ENCODE results near the gene PTGR2.
"Not testable (repeated sequence)": the region's sequence is repeated elsewhere in the genome, so short reads cannot be mapped to it uniquely, and the experiment has no call there.

Gene PTGR2

DNA sequence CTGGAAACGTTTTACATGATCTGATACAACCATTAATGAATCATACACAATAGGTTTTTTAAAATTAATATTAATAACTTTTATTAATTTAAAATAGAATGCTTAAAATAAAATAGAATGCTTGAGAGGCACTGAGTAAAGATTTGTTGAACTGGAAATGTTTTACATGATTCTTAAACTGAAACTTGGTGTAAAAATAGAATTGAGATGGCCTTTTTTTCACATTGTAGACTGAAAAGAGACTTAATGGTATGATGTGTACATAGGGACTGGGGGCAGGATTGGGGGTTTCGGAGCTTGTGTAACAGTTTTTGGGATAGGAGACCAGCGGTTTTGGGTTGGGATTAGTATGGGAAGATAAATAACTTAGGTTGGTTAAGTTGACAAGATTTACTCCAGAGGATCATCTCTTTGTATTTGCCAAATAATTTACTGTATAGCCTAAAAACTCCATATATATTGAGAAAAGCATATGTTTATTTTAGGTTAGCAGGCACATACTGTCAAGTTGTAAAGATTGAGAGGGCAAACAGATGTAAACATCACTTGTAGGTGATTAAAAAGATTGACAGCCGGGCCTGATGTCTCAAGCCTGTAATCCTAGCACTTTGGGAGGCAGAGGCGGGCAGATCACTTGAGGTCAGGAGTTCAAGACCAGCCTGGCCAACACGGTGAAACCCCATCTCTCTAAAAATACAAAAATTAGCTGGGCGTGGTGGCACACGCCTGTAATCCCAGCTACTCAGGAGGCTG lies 33.0 kb downstream of the PTGR2 start:
- no peaks in the 10 kb centered on the region for H3K36me3 ChIP-seq (ENCODE audit: control insufficient read depth, insufficient read depth, low read length)
- H3K4me1 ChIP-seq (ENCODE audit: control insufficient read depth, insufficient read depth, low read length, poor library complexity, severe bottlenecking), result peaks cover 16% of the 10 kb centered on the region
- H3K27me3 ChIP-seq (replicated peaks; ENCODE audit: control insufficient read depth, insufficient read depth, low read length, poor library complexity, severe bottlenecking), result no peaks in the 10 kb centered on the region
- no peaks in the 10 kb centered on the region for H3K9me3 ChIP-seq (ENCODE audit: control insufficient read depth, low read length)
- DNase-seq, result no peak
- H3K4me3 ChIP-seq (ENCODE audit: insufficient read depth, low read depth, low read length, poor library complexity, severe bottlenecking), result no peak overlapping the region
- H3K27ac ChIP-seq (ENCODE audit: insufficient read depth, low read length, poor library complexity, severe bottlenecking), result no peak overlapping the region

DNA sequence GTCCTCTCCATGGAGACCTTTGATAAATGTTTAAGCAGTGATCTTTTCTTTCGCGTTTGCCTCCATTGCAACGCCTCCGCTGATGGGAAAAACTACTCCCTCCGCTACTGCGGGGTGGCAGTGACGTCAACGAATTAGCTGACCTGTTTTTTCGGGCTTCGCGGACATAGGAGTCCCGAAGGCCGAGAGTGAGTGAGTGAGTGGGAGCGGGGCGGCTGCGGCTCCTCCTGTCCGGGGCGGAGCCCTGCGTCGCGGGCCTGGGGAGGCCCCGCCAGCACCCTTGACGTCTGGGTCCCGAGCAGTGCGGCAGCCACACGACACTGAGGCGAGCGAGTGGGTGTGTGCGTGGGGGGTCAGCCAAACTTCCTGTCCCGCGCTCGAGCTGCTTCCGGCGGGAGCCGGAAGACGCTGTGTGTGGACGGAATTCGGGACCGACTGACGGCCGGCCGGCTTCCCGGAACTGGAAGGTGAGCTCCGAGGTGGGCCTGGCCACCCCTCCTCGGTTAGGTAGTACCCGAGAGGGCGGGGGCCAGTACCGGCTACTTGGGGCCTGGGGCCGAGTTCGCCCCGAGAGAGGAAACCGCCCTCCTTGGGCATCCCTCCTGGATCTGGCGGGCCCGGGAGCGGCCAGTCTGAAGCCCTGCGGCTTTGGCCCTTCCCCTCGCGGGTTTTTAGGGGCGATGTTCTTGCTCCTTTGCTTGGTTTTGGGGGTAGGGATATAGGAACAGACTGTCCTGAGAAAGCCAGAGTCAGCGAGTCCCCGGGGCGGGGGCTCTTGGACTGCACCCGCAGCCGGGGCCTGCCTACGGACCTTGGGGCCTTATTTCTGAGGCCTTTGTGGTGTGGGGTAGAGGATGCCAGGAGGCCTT lies 35.1 kb downstream of the PTGR2 start, which contains the start of gene ZNF410:
ZNF410 (plus strand) TSS at position 411 of the 869 bp plus-strand sequence. CDS start 5,317 bp downstream, outside the sequence.
- peaks cover 16% of the 10 kb centered on the region for H3K4me1 ChIP-seq (ENCODE audit: control insufficient read depth, insufficient read depth, low read length, poor library complexity, severe bottlenecking)
- H3K27me3 ChIP-seq (replicated peaks; ENCODE audit: control insufficient read depth, insufficient read depth, low read length, poor library complexity, severe bottlenecking), result no peaks in the 10 kb centered on the region
- peak; percentile 81 to 83 (median 82) for DNase-seq
- peak within 1 kb of the TSS; percentile 64 for H3K4me3 ChIP-seq (ENCODE audit: insufficient read depth, low read depth, low read length, poor library complexity, severe bottlenecking)
- H3K36me3 ChIP-seq (ENCODE audit: control insufficient read depth, insufficient read depth, low read length), result peaks cover 2% of the 10 kb centered on the region
- no peaks in the 10 kb centered on the region for H3K9me3 ChIP-seq (ENCODE audit: control insufficient read depth, low read length)
- H3K27ac ChIP-seq (ENCODE audit: insufficient read depth, low read length, poor library complexity, severe bottlenecking), result peak within 1 kb of the TSS; percentile 91

DNA sequence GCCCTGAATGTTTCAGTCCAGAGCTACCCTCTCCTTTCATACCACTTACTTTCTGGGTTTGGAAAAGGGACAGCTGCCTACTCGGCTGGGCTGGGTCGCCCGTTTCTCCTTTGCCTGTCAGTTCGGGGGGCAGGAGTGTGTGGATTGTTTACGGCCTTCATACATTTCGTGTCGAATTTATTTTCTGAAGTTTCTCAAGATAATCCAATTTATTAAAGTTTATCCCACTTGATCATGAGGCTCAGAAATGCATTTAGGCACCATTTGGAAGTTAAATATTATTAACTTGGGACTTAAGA lies 35.6 kb downstream of the PTGR2 start:
- H3K4me1 ChIP-seq (ENCODE audit: control insufficient read depth, insufficient read depth, low read length, poor library complexity, severe bottlenecking), result peaks cover 16% of the 10 kb centered on the region
- H3K27ac ChIP-seq (ENCODE audit: insufficient read depth, low read length, poor library complexity, severe bottlenecking), result peak overlapping the region; percentile 91
- peaks cover 5% of the 10 kb centered on the region for H3K36me3 ChIP-seq (ENCODE audit: control insufficient read depth, insufficient read depth, low read length)
- no peak for DNase-seq
- H3K9me3 ChIP-seq (ENCODE audit: control insufficient read depth, low read length), result no peaks in the 10 kb centered on the region
- no peaks in the 10 kb centered on the region for H3K27me3 ChIP-seq (replicated peaks; ENCODE audit: control insufficient read depth, insufficient read depth, low read length, poor library complexity, severe bottlenecking)
- H3K4me3 ChIP-seq (ENCODE audit: insufficient read depth, low read depth, low read length, poor library complexity, severe bottlenecking), result peak overlapping the region; percentile 64

DNA sequence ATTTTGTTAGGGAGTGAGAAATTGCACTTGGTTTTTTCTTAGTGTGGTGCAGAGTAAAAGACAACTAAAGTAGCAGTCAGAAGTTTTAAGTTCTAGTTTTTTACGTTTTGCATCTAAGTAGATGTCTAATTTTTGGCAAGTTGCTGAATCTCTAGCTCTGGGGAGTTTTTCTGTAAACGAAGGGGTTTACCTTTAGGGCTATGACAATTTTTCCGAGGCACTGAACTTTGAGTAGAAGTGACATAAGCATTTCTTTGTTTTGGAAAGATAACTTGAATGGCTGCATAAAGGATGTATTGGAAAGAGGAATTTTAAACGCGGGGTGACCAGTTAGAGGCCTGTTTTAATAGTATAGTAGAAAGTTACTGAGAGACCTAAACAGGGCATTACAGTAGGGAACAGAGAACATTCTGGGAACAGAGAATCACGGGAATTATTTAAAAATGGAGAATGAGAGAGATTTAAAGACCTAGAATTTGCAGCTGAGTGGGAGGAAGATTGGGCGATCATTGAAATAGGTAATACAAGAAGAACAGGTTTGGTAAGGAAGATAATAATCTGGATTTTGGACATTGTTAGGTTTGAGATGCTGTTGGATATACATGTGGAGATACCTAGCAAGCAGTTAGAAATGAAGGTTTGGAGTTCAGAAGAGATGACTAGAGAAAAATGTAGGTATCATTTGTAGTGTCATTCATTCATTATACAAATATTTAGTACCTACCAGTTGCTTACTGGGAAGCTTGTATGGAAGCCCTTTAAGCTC lies 36.2 kb downstream of the PTGR2 start:
- peaks cover 16% of the 10 kb centered on the region for H3K4me1 ChIP-seq (ENCODE audit: control insufficient read depth, insufficient read depth, low read length, poor library complexity, severe bottlenecking)
- no peak for DNase-seq
- H3K4me3 ChIP-seq (ENCODE audit: insufficient read depth, low read depth, low read length, poor library complexity, severe bottlenecking), result peak overlapping the region; percentile 64

DNA sequence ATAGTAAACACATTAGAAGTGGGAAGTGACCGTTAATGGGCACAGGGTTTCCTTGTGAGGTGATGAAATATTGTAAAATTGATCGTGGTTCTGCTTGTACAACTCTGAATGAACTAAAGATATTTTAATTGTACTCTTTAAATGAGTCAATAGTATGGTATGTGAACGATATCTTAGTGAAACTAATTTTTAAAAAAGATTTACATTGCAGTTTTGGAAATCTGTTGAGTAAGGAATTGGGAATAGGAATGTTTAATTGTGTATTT lies 36.8 kb downstream of the PTGR2 start:
- H3K36me3 ChIP-seq (ENCODE audit: control insufficient read depth, insufficient read depth, low read length), result peaks cover 10% of the 10 kb centered on the region
- H3K4me1 ChIP-seq (ENCODE audit: control insufficient read depth, insufficient read depth, low read length, poor library complexity, severe bottlenecking), result peaks cover 16% of the 10 kb centered on the region
- H3K27ac ChIP-seq (ENCODE audit: insufficient read depth, low read length, poor library complexity, severe bottlenecking), result peak overlapping the region; percentile 91
- no peaks in the 10 kb centered on the region for H3K9me3 ChIP-seq (ENCODE audit: control insufficient read depth, low read length)
- H3K4me3 ChIP-seq (ENCODE audit: insufficient read depth, low read depth, low read length, poor library complexity, severe bottlenecking), result peak overlapping the region; percentile 2
- H3K27me3 ChIP-seq (replicated peaks; ENCODE audit: control insufficient read depth, insufficient read depth, low read length, poor library complexity, severe bottlenecking), result no peaks in the 10 kb centered on the region
- no peak for DNase-seq

More for the DNA sequence above, 36.2 kb downstream of the PTGR2 start:
- Histone ChIP-seq H3K27ac (ENCODE audit: insufficient read depth, low read length, poor library complexity, severe bottlenecking) (peak overlapping the region; percentile 91), H3K36me3 (ENCODE audit: control insufficient read depth, insufficient read depth, low read length) (peaks cover 5% of the 10 kb centered on the region), H3K27me3 (replicated peaks; ENCODE audit: control insufficient read depth, insufficient read depth, low read length, poor library complexity, severe bottlenecking) (no peaks in the 10 kb centered on the region), H3K9me3 (ENCODE audit: control insufficient read depth, low read length) (no peaks in the 10 kb centered on the region)

DNA sequence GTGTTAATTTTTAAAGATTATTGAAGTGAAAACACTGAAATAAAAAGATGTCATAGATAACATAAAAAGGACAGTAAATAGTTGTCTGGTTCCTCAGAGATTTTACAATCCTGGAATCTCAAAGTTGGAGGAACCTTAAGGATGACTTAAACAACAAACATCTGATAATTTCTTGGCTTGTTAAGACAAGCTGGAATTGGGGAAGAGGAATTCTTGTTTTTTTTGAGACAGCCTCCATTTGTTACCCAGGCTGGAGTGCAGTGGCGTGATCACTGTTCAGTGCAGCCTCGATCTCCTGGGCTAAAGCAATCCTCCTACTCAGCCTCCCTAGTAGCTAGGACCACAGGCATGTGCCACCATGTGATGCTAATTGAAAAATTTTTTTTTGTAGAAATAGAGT lies 37.3 kb downstream of the PTGR2 start:
- DNase-seq, result no peak
- Histone ChIP-seq H3K4me3 (ENCODE audit: insufficient read depth, low read depth, low read length, poor library complexity, severe bottlenecking) (no peak overlapping the region), H3K4me1 (ENCODE audit: control insufficient read depth, insufficient read depth, low read length, poor library complexity, severe bottlenecking) (peaks cover 16% of the 10 kb centered on the region), H3K27ac (ENCODE audit: insufficient read depth, low read length, poor library complexity, severe bottlenecking) (peak overlapping the region; percentile 91), H3K27me3 (replicated peaks; ENCODE audit: control insufficient read depth, insufficient read depth, low read length, poor library complexity, severe bottlenecking) (no peaks in the 10 kb centered on the region), H3K9me3 (ENCODE audit: control insufficient read depth, low read length) (no peaks in the 10 kb centered on the region), H3K36me3 (ENCODE audit: control insufficient read depth, insufficient read depth, low read length) (peaks cover 15% of the 10 kb centered on the region)

DNA sequence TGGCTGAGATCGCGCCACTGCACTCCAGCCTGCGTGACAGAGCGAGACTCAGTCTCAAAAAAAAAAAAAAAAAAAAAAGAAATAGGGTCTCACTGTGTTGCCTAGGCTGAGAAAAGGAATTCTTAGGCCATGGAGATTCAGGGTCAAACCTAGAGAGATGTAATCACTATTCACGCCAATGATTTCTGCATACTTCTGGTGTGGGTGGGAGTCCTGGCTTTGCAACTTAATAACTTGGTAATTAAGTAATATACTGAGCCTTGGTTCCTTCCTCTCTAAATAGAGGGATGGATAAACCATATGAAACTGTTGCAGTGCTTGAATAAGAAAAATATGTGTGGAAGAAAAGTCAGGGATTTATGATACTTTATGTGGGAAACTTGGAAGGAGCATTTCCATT lies 37.7 kb downstream of the PTGR2 start:
- peaks cover 16% of the 10 kb centered on the region for H3K4me1 ChIP-seq (ENCODE audit: control insufficient read depth, insufficient read depth, low read length, poor library complexity, severe bottlenecking)
- peaks cover 17% of the 10 kb centered on the region for H3K36me3 ChIP-seq (ENCODE audit: control insufficient read depth, insufficient read depth, low read length)
- no peaks in the 10 kb centered on the region for H3K9me3 ChIP-seq (ENCODE audit: control insufficient read depth, low read length)
- no peak overlapping the region for H3K27ac ChIP-seq (ENCODE audit: insufficient read depth, low read length, poor library complexity, severe bottlenecking)
- no peak for DNase-seq
- no peaks in the 10 kb centered on the region for H3K27me3 ChIP-seq (replicated peaks; ENCODE audit: control insufficient read depth, insufficient read depth, low read length, poor library complexity, severe bottlenecking)
- H3K4me3 ChIP-seq (ENCODE audit: insufficient read depth, low read depth, low read length, poor library complexity, severe bottlenecking), result no peak overlapping the region

DNA sequence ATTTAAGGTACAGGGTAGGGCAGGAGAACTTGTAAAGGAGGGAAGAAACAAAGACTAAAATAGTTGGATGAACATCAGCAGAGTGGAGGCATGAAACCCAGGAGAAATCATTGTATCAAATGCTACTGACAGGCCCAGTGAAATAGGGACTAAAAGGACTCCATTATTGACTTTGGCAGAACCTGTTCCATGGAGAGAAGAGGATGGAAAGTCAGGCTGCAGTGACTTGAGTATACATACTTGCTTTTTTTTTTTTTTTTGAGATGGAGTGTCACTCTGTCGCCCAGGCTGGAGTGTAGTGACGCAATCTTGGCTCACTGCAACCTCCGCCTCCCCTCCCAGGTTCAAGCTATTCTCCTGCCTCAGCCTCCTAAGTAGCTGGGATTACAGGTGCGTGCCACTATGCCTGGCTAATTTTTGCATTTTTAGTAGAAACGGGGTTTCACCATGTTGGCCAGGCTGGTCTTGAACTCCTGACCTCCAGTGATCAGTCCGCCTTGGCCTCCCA lies 42.6 kb downstream of the PTGR2 start:
- DNase-seq; H3K27ac ChIP-seq (ENCODE audit: insufficient read depth, low read length, poor library complexity, severe bottlenecking); H3K4me3 ChIP-seq (ENCODE audit: insufficient read depth, low read depth, low read length, poor library complexity, severe bottlenecking); H3K27me3 ChIP-seq (replicated peaks; ENCODE audit: control insufficient read depth, insufficient read depth, low read length, poor library complexity, severe bottlenecking); H3K4me1 ChIP-seq (ENCODE audit: control insufficient read depth, insufficient read depth, low read length, poor library complexity, severe bottlenecking); H3K9me3 ChIP-seq (ENCODE audit: control insufficient read depth, low read length): not testable (repeated sequence)
- H3K36me3 ChIP-seq (ENCODE audit: control insufficient read depth, insufficient read depth, low read length), result peaks cover 56% of the 10 kb centered on the region

DNA sequence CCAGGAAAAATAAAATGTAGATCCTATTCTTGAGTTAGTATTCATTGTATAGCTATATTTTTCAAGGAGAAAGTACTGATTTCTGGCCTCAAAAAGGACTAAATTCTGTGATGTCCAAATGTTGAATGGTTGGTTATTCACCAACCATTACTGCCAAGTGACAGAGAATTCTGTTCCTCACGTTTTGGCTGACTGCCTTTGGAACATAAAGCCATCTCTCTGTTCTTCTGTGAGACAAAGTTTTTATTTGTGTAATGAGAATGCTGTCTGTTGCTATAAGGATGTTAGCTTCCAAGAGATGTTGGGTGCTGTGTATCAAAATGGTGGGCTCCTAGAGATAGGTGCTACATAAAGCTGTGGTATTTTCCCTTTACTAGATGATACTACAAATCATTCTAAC lies 44.3 kb downstream of the PTGR2 start:
- H3K9me3 ChIP-seq (ENCODE audit: control insufficient read depth, low read length), result no peaks in the 10 kb centered on the region
- H3K36me3 ChIP-seq (ENCODE audit: control insufficient read depth, insufficient read depth, low read length), result peaks cover 61% of the 10 kb centered on the region
- no peak for DNase-seq
- H3K4me1 ChIP-seq (ENCODE audit: control insufficient read depth, insufficient read depth, low read length, poor library complexity, severe bottlenecking), result no peaks in the 10 kb centered on the region
- no peaks in the 10 kb centered on the region for H3K27me3 ChIP-seq (replicated peaks; ENCODE audit: control insufficient read depth, insufficient read depth, low read length, poor library complexity, severe bottlenecking)
- H3K27ac ChIP-seq (ENCODE audit: insufficient read depth, low read length, poor library complexity, severe bottlenecking), result no peak overlapping the region
- no peak overlapping the region for H3K4me3 ChIP-seq (ENCODE audit: insufficient read depth, low read depth, low read length, poor library complexity, severe bottlenecking)
